K562 (cell line): ENCODE data around the gene RTN4. TPM values are rescaled to one million over a fixed set of nuclear protein-coding genes. Genes with fewer than 3 reads are reported as not detected.

Experiments used
- ATAC-seq: fragments of 200-7000 bp; cut with Tn5 transposase; 3 replicates; pipeline ENCODE4 v1.9.1; 2020; ENCODE audit warnings: moderate library complexity
- BruUV-seq: library from RNA; stranded (reverse); fragments of 400-500 nt; replicated peaks from 2 replicates; lab custom pipeline; 2021; lab: Mats Ljungman, UMichigan
- CTCF ChIA-PET: fragments of 300-600 bp; formaldehyde crosslinking; extraction: SDS; loops from one replicate; lab custom pipeline; 2021; ENCODE audit warnings: low intra/inter-chr PET ratio; lab: Yijun Ruan, JAX
- POLR2A ChIA-PET: fragments of 300-600, 350-650 bp; sonication (Branson Sonifier 250); formaldehyde crosslinking; extraction: SDS; loops from one replicate; lab custom pipeline; 2021; ENCODE audit warnings: antibody characterized with exemption, inconsistent platforms; lab: Yijun Ruan, JAX
- DNase-seq, 4 experiments: peaks; one replicate each; pipeline versions ENCODE4 v3.0.0 to v3.0.0-alpha.2; 2011 to 2018; ENCODE audit warnings: low spot score in 3 of 4, mixed read lengths in 3 of 4; ENCODE audit errors: extremely low read depth in 1 of 4
- FAIRE-seq: peaks from 2 replicates; lab custom pipeline; 2011; peaks lifted over from hg19 to GRCh38; lab: Jason Lieb, UNC
- H2AFZ ChIP-seq: 2 replicates; pipeline ENCODE4 v1.6.0; 2011; ENCODE audit warnings: low read depth, low read length, control low read depth, inconsistent platforms
- H3K27ac ChIP-seq: fragments of 200-600 bp; 3 replicates; pipeline ENCODE4 v1.8.0; 2011; ENCODE audit warnings: low read depth, mild to moderate bottlenecking, control low read depth, inconsistent platforms, low read length, moderate library complexity, mixed read lengths; ENCODE audit errors: extremely low read depth
- H3K27me3 ChIP-seq, 2 experiments: fragments of 300-600 bp in 1 of 2; 2 replicates in 1 of 2; 3 replicates in 1 of 2; pipeline versions ENCODE4 v1.6.0 to v1.8.0; 2011; ENCODE audit warnings: inconsistent platforms in 2 of 2, low read length in 2 of 2, mild to moderate bottlenecking in 1 of 2, mixed read lengths in 1 of 2, moderate library complexity in 1 of 2; ENCODE audit not compliant: control insufficient read depth in 2 of 2, insufficient read depth in 2 of 2
- H3K36me3 ChIP-seq: fragments of 300-600 bp; 3 replicates; pipeline ENCODE4 v1.8.0; 2011; ENCODE audit warnings: mild to moderate bottlenecking, low read length, inconsistent platforms; ENCODE audit not compliant: control insufficient read depth, insufficient read depth
- H3K4me1 ChIP-seq, 2 experiments: fragments of 200-600 bp in 1 of 2; replicated peaks in 1 of 2; 2 replicates in 1 of 2; 3 replicates in 1 of 2; pipeline versions ENCODE4 v1.5.1 to v1.8.0; 2011; ENCODE audit warnings: inconsistent platforms in 2 of 2, low read length in 2 of 2, mild to moderate bottlenecking in 1 of 2, mixed read lengths in 1 of 2, moderate library complexity in 1 of 2; ENCODE audit not compliant: control insufficient read depth in 2 of 2, insufficient read depth in 2 of 2
- H3K4me2 ChIP-seq: 2 replicates; pipeline ENCODE4 v1.6.1; 2011; ENCODE audit warnings: low read length, control low read depth, inconsistent platforms, mixed read lengths; ENCODE audit not compliant: insufficient read depth
- H3K4me3 ChIP-seq: fragments of 200-600 bp; sonication (generic), shearing (Covaris generic); 2 replicates; pipeline ENCODE4 v1.5.1; 2016; ENCODE audit warnings: control low read depth, inconsistent platforms
- H3K79me2 ChIP-seq: fragments of 200-600 bp; 3 replicates; pipeline ENCODE4 v1.8.0; 2011; ENCODE audit warnings: low read length, inconsistent platforms; ENCODE audit not compliant: control insufficient read depth, insufficient read depth
- H3K9ac ChIP-seq, 2 experiments: 2 replicates each; pipeline versions ENCODE4 v1.6.0 to v1.6.1; 2011; ENCODE audit warnings: low read depth in 2 of 2, low read length in 2 of 2, control low read depth in 1 of 2, inconsistent platforms in 1 of 2, mild to moderate bottlenecking in 1 of 2, mixed read lengths in 1 of 2; ENCODE audit not compliant: insufficient read depth in 1 of 2
- H3K9me1 ChIP-seq: one replicate; pipeline ENCODE4 v1.6.0; 2011; ENCODE audit warnings: inconsistent platforms, mild to moderate bottlenecking, low read length, moderate library complexity; ENCODE audit not compliant: control insufficient read depth, insufficient read depth
- H3K9me3 ChIP-seq: replicated peaks from 2 replicates; pipeline ENCODE4 v1.5.1; 2011; ENCODE audit warnings: low read depth, low read length, inconsistent platforms; ENCODE audit not compliant: control insufficient read depth, insufficient read depth
- H4K20me1 ChIP-seq: replicated peaks from 2 replicates; pipeline ENCODE4 v1.6.1; 2011; ENCODE audit warnings: low read length, inconsistent platforms, mixed read lengths; ENCODE audit not compliant: control insufficient read depth, insufficient read depth
- C11orf30 ChIP-seq: fragments of 450-650 bp; IDR thresholded peaks from 2 replicates; pipeline ENCODE4 v1.6.1; 2016; ENCODE audit warnings: low read depth, mild to moderate bottlenecking
- CAMTA2 ChIP-seq: fragments of 250-450 bp; sonication (Bioruptor Pico); conservative IDR thresholded peaks from 2 replicates; pipeline ENCODE4 v1.5.1; 2022
- EHMT2 ChIP-seq: fragments of 450-650 bp; IDR thresholded peaks from 2 replicates; pipeline ENCODE4 v1.6.1; 2018; ENCODE audit warnings: antibody characterized with exemption
- HCFC1 ChIP-seq: IDR thresholded peaks from 2 replicates; pipeline ENCODE4 v1.6.1; 2012; ENCODE audit warnings: low read depth, low read length, improper control_type of control experiment
- HMGN3 ChIP-seq: IDR thresholded peaks from 2 replicates; pipeline ENCODE4 v1.6.1; 2011; ENCODE audit warnings: borderline replicate concordance, low read depth, mild to moderate bottlenecking, mixed read lengths, low read length; ENCODE audit not compliant: insufficient read length; ENCODE audit errors: extremely low read depth
- HMGXB4 ChIP-seq: sonication (generic); formaldehyde crosslinking; IDR thresholded peaks from 2 replicates; pipeline ENCODE4 v1.8.1; 2023; ENCODE audit warnings: mild to moderate bottlenecking, missing genetic modification reagents
- PBX2 ChIP-seq, 2 experiments: IDR thresholded peaks in 1 of 2; conservative IDR thresholded peaks in 1 of 2; 2 replicates each; pipeline ENCODE4 v1.6.1; 2016; ENCODE audit warnings: low read depth in 2 of 2, mild to moderate bottlenecking in 1 of 2, missing compliant biosample characterization in 1 of 2, missing genetic modification characterization in 1 of 2, moderate library complexity in 1 of 2
- RBFOX2 ChIP-seq: fragments of 200-400 bp; formaldehyde crosslinking; IDR thresholded peaks from 2 replicates; pipeline ENCODE4 v1.6.1; 2017; ENCODE audit warnings: low read depth, mild to moderate bottlenecking, low read length, moderate library complexity
- RNF219 ChIP-seq: fragments of 250-450 bp; sonication (Bioruptor Pico); IDR thresholded peaks from 2 replicates; pipeline ENCODE4 v1.5.0; 2022; ENCODE audit warnings: mild to moderate bottlenecking
- SIN3B ChIP-seq: fragments of 450-650 bp; IDR thresholded peaks from 2 replicates; pipeline ENCODE4 v1.6.1; 2017; ENCODE audit warnings: low read depth, mild to moderate bottlenecking, moderate library complexity
- ZKSCAN8 ChIP-seq: fragments of 200-800 bp; sonication (Bioruptor generic); IDR thresholded peaks from 2 replicates; pipeline ENCODE4 v1.6.1; 2016; ENCODE audit warnings: missing genetic modification characterization, missing compliant biosample characterization
- ZNF134 ChIP-seq: fragments of 250-450 bp; sonication (Bioruptor Pico); conservative IDR thresholded peaks from 2 replicates; pipeline ENCODE4 v1.4.0; 2020
- ZNF224 ChIP-seq: sonication (generic); formaldehyde crosslinking; IDR thresholded peaks from 2 replicates; pipeline ENCODE4 v1.8.0; 2022; ENCODE audit warnings: mild to moderate bottlenecking, missing genetic modification reagents
- WGBS: fragments of 100-300 bp; shearing (Covaris generic); methylation state at CpG from one replicate; pipeline ENCODE4 v1.1.6; 2016; ENCODE audit warnings: low coverage, mixed read lengths; ENCODE audit not compliant: insufficient coverage; ENCODE audit errors: missing lambda C conversion rate; 5-methylcytosine and 5-hydroxymethylcytosine counted together
- in situ Hi-C: fragments of 300-500 bp; cut with MboI; formaldehyde crosslinking; loops from 4 replicates; pipeline ENCODE4 v1.15.0; 2018; ENCODE audit warnings: inconsistent platforms, mixed read lengths
- intact Hi-C: fragments of 100-400 bp; cut with micrococcal nuclease; formaldehyde crosslinking; loops from 2 replicates; pipeline ENCODE4 v1.14.2; 2022
- polyA plus RNA-seq, 8 experiments: library from polyadenylated mRNA; depleted of rRNA in 4 of 8; stranded (reverse) in 5 of 8; unstranded in 3 of 8; fragments of >200 nt; fragmentation: Nextera tagmentation in 2 of 8; fragmentation: Illumina TruSeq in 1 of 8; extraction: Ambion mirVana in 2 of 8; extraction: Trizol in 1 of 8; gene quantifications; 2 replicates each; pipeline versions ENCODE4 v1.2.1 to v1.2.3, GENCODE V29; 2011 to 2014; ENCODE audit warnings: inconsistent platforms in 1 of 8, missing spikeins in 1 of 8
- total RNA-seq, 7 experiments: library from RNA; depleted of rRNA in 6 of 7; stranded (reverse); fragments of >200 nt in 6 of 7; fragmentation: Illumina TruSeq in 2 of 7; extraction: Trizol in 2 of 7; gene quantifications; 2 replicates each; pipeline versions ENCODE4 v1.2.1 to v1.2.3, GENCODE V29; 2011 to 2021; ENCODE audit warnings: low replicate concordance in 1 of 7

RTN4 gene
- total and polyA plus RNA-seq, 9 of the 15 experiments (the other 6 are each of a cell fraction or from before 2014, with no cell fraction given): 73.0 to 248 (median 116) TPM

GRCh38 chr2:54940723-54941122 lies 109.5 kb downstream of the RTN4 start (continued):
- no peak for TF ChIP-seq HCFC1
- no peak for TF ChIP-seq SIN3B
- TF ChIP-seq RNF219 (CRISPR knock-in tag): no peak
- peak; percentile 42; the same call in 1 of the 2 replicates for TF ChIP-seq C11orf30
- TF ChIP-seq EHMT2: no peak
- no peak for TF ChIP-seq CAMTA2 (CRISPR knock-in tag)

- in situ Hi-C loops: no loop called here
- Histone ChIP-seq H3K4me3 (no peak overlapping the region), H3K9me1 (no peaks in the 10 kb centered on the region), H3K79me2 (no peaks in the 10 kb centered on the region), H3K36me3 (no peaks in the 10 kb centered on the region), H3K9me3 (no peaks in the 10 kb centered on the region), H2AFZ (no peak overlapping the region), H3K27me3 (peaks cover 3 to 21% of the 10 kb centered on the region in 2 experiments; a peak in 4 of 5 replicates), H3K4me1 (no peaks in the 10 kb centered on the region), H3K4me2 (no peak overlapping the region), H3K9ac (no peak overlapping the region), H3K27ac (no peak overlapping the region), H4K20me1 (no peaks in the 10 kb centered on the region)
- FAIRE-seq: no peak
- POLR2A ChIA-PET: no interaction called here
- ATAC-seq: no peak
- no peak for DNase-seq
- intact Hi-C loops: no loop called here
- WGBS: 17% methylated on average over 7 of the region's 7 CpGs
- CTCF ChIA-PET: no interaction called here
- no TSS peak for BruUV-seq
- no peak for TF ChIP-seq ZKSCAN8
- no peak for TF ChIP-seq PBX2 (CRISPR knock-in tag; IDR thresholded peaks at IDR 0.05; ENCODE audit: low read depth)
- no peak for TF ChIP-seq PBX2 (tag; conservative IDR thresholded peaks at IDR 0.05; ENCODE audit: low read depth)
- no peak for TF ChIP-seq HMGXB4
- TF ChIP-seq ZNF224 (CRISPR knock-in tag): no peak
- no peak for TF ChIP-seq HMGN3
- no peak for TF ChIP-seq RBFOX2
- TF ChIP-seq ZNF134: no peak
Observed at GRCh38 chr2:54939446-54940118, 110.7 kb downstream of the RTN4 start.
